ENCODE results near the gene KCNT1. TPM values are rescaled to one million over a fixed set of nuclear protein-coding genes. Genes with fewer than 3 reads are reported as not detected.

The KCNT1 gene
- total RNA-seq, 1 donor from 2014 or later = not detected

DNA sequence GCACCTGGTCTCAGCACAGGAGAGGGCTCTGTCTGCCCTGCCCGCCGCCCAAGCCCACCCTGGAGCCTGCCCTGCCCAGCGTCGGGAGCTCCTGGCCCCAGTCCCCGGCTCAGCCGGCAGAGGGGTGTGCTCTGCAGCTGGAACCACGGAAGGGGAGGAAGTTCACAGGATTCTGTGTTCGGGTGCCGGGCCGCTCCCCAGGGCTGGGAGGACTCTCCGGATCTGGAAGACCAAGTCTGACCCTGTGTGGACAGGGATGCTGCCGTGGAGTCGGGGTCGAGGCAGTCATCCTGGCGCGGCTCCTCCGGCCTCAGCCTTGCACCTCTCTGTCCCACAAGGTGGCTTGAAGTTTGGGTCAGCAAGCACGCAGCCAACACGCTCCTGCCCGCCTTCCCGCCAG lies 78.6 kb downstream of the KCNT1 start:
- no peak for DNase-seq (ENCODE audit: low read depth in 2 of 2)

DNA sequence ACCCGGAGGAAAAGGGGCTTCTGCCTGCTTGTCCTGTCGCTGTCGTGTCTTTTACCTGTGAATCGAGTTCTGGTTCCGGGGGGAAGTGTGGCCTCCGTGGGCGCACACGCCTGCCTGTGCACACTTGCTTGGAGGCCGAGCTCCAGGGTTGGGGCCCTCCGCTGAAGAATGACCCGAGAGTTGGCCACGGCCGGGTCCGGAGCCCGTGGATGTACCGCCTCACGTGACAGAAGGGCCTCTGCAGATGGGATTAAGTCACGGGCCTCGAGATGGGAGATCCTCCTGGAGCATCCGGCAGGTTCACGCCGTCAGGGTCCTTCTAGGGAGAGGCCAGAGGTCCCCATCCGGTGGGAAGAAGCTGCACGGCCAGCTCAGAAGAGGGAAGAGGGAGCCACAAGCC lies 81.0 kb downstream of the KCNT1 start:
- no peak for DNase-seq (ENCODE audit: low read depth in 2 of 2)

DNA sequence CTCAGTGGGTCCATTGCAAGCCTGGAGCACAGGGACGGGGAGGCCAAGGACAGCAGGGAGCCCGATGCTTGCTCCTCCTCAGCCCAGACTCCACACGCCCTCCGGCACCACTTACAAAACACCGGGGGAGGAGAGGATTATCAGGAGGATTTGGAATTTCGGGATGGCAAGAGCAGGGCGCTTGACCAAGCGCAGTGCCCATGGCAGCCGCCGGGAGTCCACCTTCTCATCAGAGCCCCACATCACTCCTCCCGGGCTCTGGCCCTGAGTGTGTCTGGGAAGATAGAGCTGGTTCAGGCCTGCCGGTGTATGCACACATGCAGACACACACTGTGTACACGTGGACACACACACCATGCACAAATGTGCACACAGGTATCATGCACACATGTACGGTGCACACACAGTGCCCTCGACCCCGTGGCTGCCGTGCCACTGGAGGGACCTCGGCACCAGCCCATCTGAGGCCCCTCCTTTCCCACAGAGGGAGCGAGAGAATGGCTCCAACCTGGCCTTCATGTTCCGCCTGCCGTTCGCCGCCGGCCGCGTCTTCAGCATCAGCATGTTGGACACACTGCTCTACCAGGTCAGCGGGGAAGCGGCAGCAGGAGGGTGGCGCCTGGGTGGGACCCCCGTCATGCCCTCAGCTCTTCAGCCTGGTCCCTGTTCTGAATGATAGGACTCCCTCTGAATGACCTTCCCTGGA lies 81.7 kb downstream of the KCNT1 start:
- no peak for DNase-seq (ENCODE audit: low read depth in 2 of 2)

DNA sequence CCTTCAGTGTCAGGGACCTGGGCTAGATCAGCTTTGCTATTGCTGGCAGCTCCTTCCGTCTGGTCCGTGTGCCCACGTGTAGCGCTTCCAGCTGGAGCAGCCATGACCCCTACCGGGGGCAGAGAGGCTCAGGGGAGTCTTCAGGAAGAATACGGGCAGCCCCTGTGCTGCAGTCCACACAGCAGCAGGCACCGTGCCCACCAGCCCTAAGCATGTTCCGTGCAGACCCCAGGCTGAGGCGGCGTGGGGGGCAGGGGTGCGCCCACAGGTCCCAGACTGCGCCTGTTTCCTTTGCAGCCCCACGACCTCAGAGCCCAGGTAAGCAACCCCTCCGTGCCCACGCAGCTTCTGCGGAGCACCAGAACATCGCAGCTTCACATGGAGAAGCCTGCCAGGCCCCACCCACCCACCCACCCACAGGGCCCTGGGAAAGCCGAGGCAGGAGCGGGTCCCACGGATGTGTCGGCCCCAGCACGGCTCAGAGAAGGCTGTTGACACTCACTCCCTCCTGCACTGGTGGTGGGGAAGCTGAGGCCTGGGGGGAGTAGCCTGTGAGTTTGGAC lies 83.1 kb downstream of the KCNT1 start:
- DNase-seq (ENCODE audit: low read depth in 2 of 2) = no peak

DNA sequence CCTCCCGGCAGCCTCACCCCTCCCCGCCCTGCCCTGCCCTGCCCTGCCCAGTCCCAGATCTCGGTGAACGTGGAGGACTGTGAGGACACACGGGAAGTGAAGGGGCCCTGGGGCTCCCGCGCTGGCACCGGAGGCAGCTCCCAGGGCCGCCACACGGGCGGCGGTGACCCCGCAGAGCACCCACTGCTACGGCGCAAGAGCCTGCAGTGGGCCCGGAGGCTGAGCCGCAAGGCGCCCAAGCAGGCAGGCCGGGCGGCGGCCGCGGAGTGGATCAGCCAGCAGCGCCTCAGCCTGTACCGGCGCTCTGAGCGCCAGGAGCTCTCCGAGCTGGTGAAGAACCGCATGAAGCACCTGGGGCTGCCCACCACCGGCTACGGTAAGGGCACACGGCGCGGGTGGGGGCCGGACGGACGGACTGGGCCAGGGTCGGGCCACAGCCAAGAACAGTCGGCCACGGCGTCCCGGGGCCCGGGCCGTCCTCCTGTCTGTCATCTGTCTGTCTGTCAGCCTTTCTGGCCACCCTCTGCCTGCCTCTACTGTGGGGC lies 84.2 kb downstream of the KCNT1 start:
- no peak for DNase-seq (ENCODE audit: low read depth in 2 of 2)

DNA sequence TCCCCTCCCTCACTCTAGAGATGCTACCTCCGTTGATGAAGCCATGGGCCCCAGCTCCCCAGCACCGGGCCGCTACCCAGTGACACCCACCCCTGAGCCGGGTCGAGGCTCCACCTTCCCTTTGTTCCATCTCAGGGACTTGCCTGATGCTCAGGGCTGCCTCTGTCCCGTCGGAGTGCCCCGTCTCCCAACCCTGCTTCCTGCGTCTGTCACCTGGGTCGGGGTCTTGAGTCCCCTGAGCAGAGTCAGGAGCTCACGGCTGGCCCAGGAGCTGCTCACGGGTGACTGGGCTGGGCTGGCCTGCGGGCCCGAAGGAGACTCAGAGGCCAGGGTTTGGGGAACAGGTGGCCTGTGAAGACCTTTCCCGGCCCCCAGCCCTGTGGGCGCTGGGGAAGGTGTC lies 85.3 kb downstream of the KCNT1 start:
- no peak for DNase-seq (ENCODE audit: low read depth in 2 of 2)

DNA sequence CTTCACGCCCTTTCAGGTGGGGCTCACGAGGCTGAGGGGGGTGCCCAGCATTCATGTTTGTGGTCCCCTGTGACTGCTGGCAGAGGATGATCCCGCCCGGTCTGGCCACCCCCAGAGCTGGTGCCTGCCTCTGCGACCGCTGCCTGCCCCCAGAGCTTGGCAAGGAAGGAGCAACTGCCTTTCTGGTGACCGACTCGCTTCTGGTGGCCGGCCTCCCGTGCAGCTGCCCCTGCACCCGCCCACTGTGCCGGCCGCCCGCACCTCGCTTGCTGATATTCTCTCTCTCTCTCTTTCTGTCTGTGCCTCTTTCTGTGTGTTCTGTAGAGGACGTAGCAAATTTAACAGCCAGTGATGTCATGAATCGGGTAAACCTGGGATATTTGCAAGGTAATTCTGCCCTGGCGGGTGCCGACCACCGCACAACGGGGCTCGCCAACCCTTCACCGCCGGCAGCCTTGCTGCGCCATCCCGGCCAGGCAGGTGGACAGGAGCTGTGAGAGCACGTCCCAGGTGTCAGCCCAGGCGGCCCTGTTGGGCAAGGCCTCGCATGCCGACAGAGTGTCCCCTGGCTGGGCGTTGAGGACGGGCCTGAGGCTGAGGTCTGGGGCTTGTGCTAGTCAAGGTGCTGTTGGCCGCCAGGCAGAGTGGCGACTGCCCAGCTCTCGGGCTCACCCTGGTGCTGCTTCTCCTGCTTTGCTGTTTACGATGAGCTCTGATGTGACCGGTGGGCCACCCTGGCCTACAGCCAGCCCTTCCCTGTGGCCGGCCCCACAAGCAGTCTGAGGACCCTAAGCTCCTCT lies 86.0 kb downstream of the KCNT1 start:
- DNase-seq (ENCODE audit: low read depth in 2 of 2) = no peak

DNA sequence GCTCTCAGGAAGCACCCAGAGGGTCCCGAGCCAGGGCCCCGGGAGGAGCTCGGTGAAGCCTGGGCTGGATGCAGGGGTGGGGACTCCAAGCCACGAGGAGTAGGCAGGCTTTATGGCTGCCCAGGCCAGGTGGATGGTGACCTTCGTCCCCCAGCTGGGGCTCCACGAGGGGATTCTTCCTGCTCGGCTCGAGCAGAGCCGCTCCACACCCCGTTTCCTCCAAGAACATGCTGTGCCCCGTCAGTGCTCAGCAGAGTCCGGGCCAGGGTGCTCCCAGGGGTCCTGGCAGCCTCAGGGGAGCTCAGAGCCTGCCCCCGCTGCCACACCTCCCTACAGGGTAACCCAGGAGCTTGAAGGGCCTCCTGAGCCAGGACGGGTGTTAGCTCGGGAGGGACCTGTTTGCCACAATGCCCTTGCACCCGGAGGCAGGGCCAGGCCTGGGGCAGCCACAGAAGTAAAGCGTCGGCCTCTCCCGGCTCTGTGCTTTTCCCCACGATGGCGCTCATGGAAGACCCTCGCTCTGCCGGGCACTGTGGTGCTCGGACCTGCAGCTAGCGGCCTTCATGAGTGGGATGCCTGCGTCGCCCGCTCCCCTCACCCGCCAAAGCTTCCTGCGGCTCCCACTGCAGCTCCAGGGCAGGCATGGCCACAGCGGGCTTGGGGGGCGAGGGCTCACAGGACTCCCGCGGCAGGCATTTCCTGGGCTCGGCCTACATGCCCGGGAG lies 86.8 kb downstream of the KCNT1 start:
- no peak for DNase-seq (ENCODE audit: low read depth in 2 of 2)

DNA sequence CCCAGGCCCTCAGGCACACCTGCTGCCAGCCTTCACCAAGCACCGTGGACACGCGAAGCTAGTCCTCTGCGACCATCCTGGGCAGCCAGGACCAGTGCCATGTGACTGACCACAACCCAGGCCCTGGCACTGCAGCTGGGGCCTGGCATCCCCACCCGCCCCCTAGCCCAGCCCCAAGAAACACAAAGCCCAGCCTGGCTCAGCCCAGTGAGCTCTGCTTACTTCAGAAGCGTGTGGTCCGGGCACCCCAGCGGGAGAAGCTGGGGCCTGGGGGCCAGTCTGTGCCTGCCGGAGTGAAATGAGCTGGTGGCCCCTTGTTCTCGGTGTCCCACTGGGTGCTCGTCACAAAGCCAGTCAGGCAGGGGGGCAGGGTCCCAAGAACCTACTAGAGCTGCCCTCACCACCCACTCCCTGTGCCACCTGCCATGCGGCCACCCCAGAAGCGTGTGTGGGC lies 87.9 kb downstream of the KCNT1 start:
- no peak for DNase-seq (ENCODE audit: low read depth in 2 of 2)

DNA sequence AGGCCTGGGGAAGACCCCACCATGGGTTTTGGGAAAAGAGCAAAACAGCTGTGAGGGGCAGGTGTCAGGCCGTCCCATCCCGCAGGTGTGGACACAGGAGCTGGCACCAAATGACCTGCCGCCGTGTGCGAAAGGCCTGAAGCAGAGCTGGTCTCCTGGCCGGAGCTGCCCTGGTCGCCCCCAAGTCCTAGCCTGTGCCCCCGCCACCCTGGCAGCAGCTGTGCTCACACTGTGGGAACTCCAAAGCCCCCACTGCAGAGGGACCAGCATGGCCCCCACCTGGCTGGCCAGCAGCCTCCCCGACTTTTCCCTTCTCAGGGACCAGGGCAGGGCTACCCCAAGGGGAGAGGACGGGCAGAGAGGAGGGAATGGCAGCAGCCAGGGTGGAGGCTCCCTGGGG lies 88.4 kb downstream of the KCNT1 start:
- DNase-seq (ENCODE audit: low read depth in 2 of 2) = no peak

DNA sequence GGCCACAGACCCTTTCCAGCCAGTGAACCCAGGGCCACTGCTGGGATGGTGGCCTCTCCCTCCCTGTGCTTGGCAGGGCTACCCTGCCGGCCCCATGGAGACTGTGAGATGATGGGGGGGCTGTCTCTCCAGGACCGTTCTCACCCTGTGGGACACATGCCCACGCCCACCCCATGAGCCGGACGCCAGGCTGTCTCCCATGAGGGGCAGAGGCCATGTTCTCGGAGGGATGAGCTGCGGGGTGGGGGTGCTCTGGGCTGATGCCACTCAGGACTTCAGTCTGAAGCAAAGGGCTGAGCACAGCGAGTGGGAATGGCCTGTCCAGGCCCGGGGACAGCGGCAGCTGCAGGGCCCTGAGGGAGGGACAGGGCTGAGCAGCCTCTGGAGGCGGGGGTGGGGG lies 88.9 kb downstream of the KCNT1 start:
- no peak for DNase-seq (ENCODE audit: low read depth in 2 of 2)

DNA sequence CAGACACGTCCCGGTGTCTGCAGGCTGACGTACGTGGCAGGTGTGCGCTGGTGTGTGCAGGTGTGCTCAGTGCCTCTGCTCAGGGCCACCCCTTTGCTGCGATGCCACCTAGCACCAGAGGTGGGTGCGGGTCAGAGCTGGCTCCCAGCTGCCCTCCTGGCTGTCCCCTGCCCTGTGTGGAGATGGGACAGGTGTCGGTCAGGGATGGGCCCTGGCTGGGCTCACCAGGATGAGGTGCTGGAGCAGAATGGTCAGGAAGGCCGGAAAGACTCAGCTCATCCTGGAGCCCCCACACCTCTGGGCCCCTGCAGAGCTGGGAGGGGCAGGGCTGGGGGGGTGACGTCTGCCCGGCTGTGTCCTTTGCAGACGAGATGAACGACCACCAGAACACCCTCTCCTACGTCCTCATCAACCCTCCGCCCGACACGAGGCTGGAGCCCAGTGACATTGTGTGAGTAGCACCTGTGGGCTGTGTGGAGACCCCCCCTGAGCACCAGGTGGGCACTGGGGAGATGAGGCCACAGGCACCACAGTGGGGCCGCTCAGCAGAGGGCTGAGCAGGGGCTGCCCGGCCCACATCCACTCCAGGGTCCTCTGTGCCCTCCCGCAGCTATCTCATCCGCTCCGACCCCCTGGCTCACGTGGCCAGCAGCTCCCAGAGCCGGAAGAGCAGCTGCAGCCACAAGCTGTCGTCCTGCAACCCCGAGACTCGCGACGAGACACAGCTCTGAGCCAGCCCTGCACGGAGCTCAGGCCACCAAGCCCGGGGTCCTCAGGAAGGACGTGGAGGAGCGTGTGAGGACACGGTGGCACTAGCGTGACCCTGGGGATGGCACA lies 89.7 kb downstream of the KCNT1 start:
- DNase-seq (ENCODE audit: low read depth in 2 of 2) = no peak

DNA sequence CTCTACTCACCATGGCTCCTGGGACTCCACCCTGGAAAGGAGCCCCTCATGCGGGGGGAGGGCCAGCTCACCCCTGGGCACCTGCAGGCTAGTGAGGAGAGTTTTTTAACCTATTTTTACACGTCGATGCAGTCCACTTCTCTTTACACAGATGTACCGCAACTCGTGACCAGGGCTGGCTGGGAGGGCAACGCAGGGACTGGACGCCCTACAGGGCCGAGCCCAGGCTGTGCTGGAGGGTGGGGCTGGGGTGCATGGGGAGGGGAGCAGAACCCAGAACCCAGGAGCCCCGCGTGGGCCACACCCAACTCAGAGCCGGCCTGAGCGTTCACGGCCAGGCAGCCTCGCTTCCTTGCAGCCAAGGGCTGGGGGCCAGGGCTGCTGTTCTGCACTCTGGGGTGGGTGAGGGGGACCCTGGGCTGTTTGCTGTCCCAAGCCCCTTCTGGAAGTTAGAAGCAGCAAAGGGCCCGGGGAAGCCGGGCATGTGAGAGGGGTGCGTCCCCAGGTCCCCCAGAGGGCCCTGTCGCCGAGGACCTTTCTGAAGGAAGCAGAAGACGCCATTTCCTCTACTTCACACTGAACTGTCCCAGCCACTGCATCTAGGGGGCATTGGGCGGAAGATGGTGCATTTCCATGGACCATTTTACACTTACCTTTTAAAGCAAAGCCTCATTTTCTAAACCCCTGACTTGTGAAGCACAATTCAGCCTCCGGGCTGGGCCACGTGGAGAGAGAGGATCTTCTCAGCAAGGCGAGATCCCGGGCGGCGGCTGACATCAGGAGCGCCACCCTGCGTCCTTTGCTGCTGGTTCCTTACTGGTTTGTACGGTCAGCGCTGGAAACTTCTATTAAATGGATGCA lies 90.5 kb downstream of the KCNT1 start:
- DNase-seq (ENCODE audit: low read depth in 2 of 2) = no peak

DNA sequence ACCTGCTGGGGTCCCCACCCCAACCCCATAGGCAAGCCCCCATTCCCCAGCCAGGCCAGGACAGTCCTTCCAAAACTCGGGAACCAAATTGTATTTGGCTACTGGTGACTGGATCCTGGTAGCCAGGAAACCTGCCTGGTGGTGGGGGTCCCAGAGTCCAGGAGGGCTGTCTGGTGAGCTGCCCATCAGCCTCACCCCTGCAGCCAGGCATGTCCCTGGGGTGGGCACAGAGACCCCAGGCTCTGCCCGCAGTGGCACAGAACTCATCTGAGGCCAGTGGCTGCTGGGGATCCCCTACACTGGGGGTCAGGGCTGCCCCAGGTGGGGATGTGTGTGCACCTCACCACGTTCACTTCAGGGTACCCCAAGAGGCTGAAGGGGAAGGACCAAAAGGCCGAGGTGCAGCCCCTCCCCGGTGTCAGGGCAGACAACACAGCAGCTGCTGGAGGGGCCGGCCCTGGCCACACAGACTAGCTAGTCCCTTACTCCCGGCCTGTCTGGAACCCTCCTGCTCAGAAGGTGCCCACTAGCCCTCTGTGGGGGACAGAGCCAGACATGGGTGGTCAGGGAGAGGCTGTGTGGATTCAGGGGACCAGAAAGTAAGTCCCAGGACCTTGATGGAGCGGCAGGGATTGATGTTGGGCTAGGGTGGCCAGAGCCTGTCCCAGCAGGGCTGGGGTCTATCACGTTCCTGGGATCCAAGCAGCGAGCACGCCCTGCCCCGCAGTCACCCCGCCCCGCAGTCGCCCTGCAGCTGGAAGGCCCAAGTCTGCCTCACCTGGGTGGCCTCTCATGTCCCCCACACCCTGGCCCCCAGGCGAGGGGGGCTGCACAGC lies 91.5 kb downstream of the KCNT1 start:
- no peak for DNase-seq (ENCODE audit: low read depth in 2 of 2)

DNA sequence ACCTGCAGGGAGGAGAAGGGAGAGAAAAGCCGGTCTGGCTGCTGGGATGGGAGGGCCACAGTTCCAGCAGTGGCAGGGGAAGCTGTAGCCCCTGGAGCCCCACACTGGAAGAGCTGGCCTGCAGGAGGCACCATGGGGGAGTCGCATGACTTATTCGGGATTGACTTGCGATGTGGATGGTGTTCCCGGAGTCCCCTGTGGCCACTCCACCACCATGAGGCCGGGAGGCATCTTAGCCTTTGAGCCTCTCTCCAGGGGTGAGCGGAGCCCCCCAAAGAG lies 92.0 kb downstream of the KCNT1 start:
- no peak for DNase-seq (ENCODE audit: low read depth in 2 of 2)

DNA sequence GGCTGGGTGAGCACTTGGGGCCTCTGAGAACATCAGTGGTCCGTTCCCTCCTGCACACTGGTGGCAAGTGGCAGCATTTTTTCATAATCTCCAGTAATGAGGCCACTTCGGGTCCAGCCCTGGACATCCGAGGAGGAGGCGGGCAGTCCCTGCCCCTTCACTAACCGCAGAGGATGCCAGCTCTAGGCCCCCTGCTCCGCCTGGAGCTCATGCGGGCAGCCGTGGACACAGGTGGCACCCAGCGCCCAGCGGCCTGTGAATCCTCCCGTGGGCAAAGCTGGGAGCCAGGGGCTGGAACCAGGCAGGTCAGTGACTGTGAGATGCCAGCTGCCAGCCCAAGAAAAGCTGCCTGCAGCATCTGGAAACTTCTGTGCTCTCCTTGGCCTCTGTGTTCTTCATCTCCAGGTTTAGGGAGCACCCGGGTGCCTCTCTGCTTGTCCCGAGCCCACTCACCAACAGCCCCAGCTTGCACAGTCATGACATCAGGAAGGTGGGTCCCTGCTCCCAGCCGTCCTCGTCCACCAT lies 92.4 kb downstream of the KCNT1 start:
- no peak for DNase-seq (ENCODE audit: low read depth in 2 of 2)

DNA sequence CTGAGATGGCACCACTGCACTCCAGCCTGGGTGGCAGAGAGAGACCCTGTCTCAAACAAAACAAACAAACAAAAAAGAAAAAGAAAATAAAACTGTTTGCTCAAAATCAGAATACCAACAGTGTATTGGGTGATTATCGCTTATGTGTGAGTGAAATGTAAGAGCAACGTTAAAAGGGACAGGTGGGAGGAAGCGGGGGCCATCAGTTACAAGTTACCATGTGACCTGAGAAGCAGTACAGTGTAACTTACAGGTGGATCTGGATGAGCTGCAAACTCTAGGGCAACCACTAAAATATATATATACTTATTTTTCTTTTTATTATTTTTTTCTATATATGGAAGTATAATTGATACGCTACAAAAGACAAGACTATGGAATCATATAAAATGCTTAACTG lies 93.4 kb downstream of the KCNT1 start:
- DNase-seq (ENCODE audit: low read depth in 2 of 2) = no peak

DNA sequence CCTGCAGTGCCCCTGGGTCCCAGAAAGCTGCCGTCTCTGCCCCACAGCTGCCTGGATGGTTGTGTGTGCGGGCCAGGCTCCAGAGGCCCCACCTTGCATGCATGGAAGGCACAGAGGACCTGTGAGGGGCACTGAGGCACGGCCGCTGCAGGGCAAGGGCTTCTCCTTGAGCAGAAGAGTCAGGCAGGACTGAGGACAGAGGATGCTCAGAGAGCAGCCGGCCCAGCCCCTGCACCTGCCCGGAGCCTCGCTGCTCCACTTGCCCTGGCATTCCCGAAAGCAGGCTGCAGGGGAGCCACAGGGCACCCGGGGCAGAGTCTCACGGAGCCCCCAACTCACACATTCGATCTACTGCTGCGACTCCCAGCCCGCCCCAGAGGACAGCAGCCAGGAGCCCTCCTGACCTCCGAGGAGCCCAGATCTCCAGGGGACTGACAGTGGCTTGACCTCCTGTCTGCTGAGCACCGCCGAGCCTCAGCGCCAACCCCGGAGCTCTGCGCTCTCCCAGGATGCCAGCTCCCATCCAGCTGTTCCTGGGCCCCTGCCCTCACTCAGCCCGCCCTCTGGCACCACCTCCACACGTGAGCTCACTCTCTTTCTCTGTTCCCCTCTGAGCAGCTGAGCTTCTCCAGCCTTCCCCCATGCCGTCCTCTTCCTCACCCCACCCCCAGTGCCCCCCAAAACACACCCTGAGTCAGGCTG lies 95.0 kb downstream of the KCNT1 start:
- no peak for DNase-seq (ENCODE audit: low read depth in 2 of 2)

Data from dermis microvascular lymphatic vessel endothelial cell (primary cell).